K562 (cell line): ENCODE results near the gene PLK5. TPM values are rescaled to one million over a fixed set of nuclear protein-coding genes. Genes with fewer than 3 reads are reported as not detected.

Experiments used
- EHMT2 ChIP-seq: fragments of 450-650 bp; IDR thresholded peaks from 2 replicates; pipeline ENCODE4 v1.6.1; 2018; ENCODE audit warnings: antibody characterized with exemption
- GATA2 ChIP-seq: sonication (generic); formaldehyde crosslinking; IDR thresholded peaks from 2 replicates; pipeline ENCODE4 v1.4.0; 2020; ENCODE audit warnings: mild to moderate bottlenecking, missing genetic modification reagents
- HNRNPK ChIP-seq: fragments of 200-400 bp; formaldehyde crosslinking; IDR thresholded peaks from one replicate; pipeline ENCODE4 v1.6.1; 2018; ENCODE audit warnings: mild to moderate bottlenecking, low read depth, low read length; ENCODE audit not compliant: poor library complexity, severe bottlenecking
- HNRNPUL1 ChIP-seq: fragments of 200-400 bp; formaldehyde crosslinking; IDR thresholded peaks from 2 replicates; pipeline ENCODE4 v1.6.1; 2017; ENCODE audit warnings: low read length
- KAT7 ChIP-seq: sonication (generic); formaldehyde crosslinking; IDR thresholded peaks from 2 replicates; pipeline ENCODE4 v1.8.0; 2022; ENCODE audit warnings: missing genetic modification reagents, mild to moderate bottlenecking, borderline replicate concordance
- MAFK ChIP-seq: IDR thresholded peaks from 2 replicates; pipeline ENCODE4 v1.6.1; 2011; ENCODE audit warnings: low read length, improper control_type of control experiment
- NCOA1 ChIP-seq: fragments of 450-650 bp; IDR thresholded peaks from 2 replicates; pipeline ENCODE4 v1.6.1; 2016; ENCODE audit warnings: low read depth
- NCOR1 ChIP-seq: fragments of 450-650 bp; IDR thresholded peaks from 2 replicates; pipeline ENCODE4 v1.6.1; 2016; ENCODE audit warnings: mild to moderate bottlenecking, moderate library complexity
- PHTF2 ChIP-seq: fragments of 250-450 bp; sonication (Bioruptor Pico); IDR thresholded peaks from 2 replicates; pipeline ENCODE4 v1.5.0; 2021; ENCODE audit warnings: mild to moderate bottlenecking
- SAFB ChIP-seq: fragments of 200-400 bp; formaldehyde crosslinking; IDR thresholded peaks from 2 replicates; pipeline ENCODE4 v1.6.1; 2017; ENCODE audit warnings: low read depth, low read length, borderline replicate concordance
- SMARCE1 ChIP-seq: fragments of 450-650 bp; IDR thresholded peaks from 2 replicates; pipeline ENCODE4 v1.7.1; 2016; ENCODE audit warnings: mild to moderate bottlenecking
- SREBF2 ChIP-seq: sonication (generic); formaldehyde crosslinking; IDR thresholded peaks from 2 replicates; pipeline ENCODE4 v1.4.0; 2020; ENCODE audit warnings: mild to moderate bottlenecking, missing genetic modification reagents
- ZKSCAN3 ChIP-seq: fragments of 250-450 bp; sonication (Bioruptor Pico); IDR thresholded peaks from 2 replicates; pipeline ENCODE4 v1.4.0; 2020
- ZNF140 ChIP-seq: fragments of 250-450 bp; sonication (Bioruptor Pico); IDR thresholded peaks from 2 replicates; pipeline ENCODE4 v1.8.0; 2021; ENCODE audit warnings: moderate library complexity, mild to moderate bottlenecking, inconsistent platforms
- ZNF324 ChIP-seq: fragments of 250-450 bp; sonication (Bioruptor Pico); IDR thresholded peaks from 2 replicates; pipeline ENCODE4 v1.4.0; 2020; ENCODE audit warnings: mild to moderate bottlenecking
- ZNF695 ChIP-seq: fragments of 450-650 bp; formaldehyde crosslinking; IDR thresholded peaks from 2 replicates; pipeline ENCODE4 v1.4.0; 2020; ENCODE audit warnings: mild to moderate bottlenecking, moderate library complexity
- polyA plus RNA-seq, 8 experiments: library from polyadenylated mRNA; depleted of rRNA in 4 of 8; stranded (reverse) in 5 of 8; unstranded in 3 of 8; fragments of >200 nt; fragmentation: Nextera tagmentation in 2 of 8; fragmentation: Illumina TruSeq in 1 of 8; extraction: Ambion mirVana in 2 of 8; extraction: Trizol in 1 of 8; gene quantifications; 2 replicates each; pipeline versions ENCODE4 v1.2.1 to v1.2.3, GENCODE V29; 2011 to 2014; ENCODE audit warnings: inconsistent platforms in 1 of 8, missing spikeins in 1 of 8
- total RNA-seq, 7 experiments: library from RNA; depleted of rRNA in 6 of 7; stranded (reverse); fragments of >200 nt in 6 of 7; fragmentation: Illumina TruSeq in 2 of 7; extraction: Trizol in 2 of 7; gene quantifications; 2 replicates each; pipeline versions ENCODE4 v1.2.1 to v1.2.3, GENCODE V29; 2011 to 2021; ENCODE audit warnings: low replicate concordance in 1 of 7
- TF ChIP-seq, protein P1 (sequence below), 2 experiments: fragments of 450-650 bp in 1 of 2; IDR thresholded peaks; 2 replicates each; pipeline ENCODE4 v1.6.1; 2011 to 2017; ENCODE audit warnings: low read depth in 2 of 2, antibody characterized with exemption in 1 of 2, borderline replicate concordance in 1 of 2, low read length in 1 of 2, mild to moderate bottlenecking in 1 of 2, mixed read lengths in 1 of 2; ENCODE audit not compliant: control insufficient read depth in 1 of 2
- TF ChIP-seq, protein P2 (sequence below): sonication (generic); formaldehyde crosslinking; IDR thresholded peaks from 2 replicates; pipeline ENCODE4 v1.8.0; 2023; ENCODE audit warnings: mild to moderate bottlenecking, missing genetic modification reagents
- TF ChIP-seq, protein P3 (sequence below): sonication (generic); formaldehyde crosslinking; IDR thresholded peaks from 2 replicates; pipeline ENCODE4 v1.8.1; 2023; ENCODE audit warnings: mild to moderate bottlenecking, missing genetic modification reagents, moderate library complexity

PLK5 gene
- total and polyA plus RNA-seq, 9 of the 15 experiments (the other 6 are each of a cell fraction or from before 2014, with no cell fraction given) = 0.04 to 0.23 (median 0.11) TPM; not detected in 5

GRCh38 chr19:1507763-1508506 lies 15.9 kb upstream of the PLK5 start (continued):
- TF ChIP-seq, protein P1, sequence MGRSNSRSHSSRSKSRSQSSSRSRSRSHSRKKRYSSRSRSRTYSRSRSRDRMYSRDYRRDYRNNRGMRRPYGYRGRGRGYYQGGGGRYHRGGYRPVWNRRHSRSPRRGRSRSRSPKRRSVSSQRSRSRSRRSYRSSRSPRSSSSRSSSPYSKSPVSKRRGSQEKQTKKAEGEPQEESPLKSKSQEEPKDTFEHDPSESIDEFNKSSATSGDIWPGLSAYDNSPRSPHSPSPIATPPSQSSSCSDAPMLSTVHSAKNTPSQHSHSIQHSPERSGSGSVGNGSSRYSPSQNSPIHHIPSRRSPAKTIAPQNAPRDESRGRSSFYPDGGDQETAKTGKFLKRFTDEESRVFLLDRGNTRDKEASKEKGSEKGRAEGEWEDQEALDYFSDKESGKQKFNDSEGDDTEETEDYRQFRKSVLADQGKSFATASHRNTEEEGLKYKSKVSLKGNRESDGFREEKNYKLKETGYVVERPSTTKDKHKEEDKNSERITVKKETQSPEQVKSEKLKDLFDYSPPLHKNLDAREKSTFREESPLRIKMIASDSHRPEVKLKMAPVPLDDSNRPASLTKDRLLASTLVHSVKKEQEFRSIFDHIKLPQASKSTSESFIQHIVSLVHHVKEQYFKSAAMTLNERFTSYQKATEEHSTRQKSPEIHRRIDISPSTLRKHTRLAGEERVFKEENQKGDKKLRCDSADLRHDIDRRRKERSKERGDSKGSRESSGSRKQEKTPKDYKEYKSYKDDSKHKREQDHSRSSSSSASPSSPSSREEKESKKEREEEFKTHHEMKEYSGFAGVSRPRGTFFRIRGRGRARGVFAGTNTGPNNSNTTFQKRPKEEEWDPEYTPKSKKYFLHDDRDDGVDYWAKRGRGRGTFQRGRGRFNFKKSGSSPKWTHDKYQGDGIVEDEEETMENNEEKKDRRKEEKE (IDR thresholded peaks at IDR 0.05; ENCODE audit: borderline replicate concordance in 1 of 2, control insufficient read depth in 1 of 2, low read depth in 2 of 2, low read length in 1 of 2) = no peak
- TF ChIP-seq SMARCE1 (no peak), ZNF140 (CRISPR knock-in tag) (no peak), MAFK (no peak), ZNF695 (CRISPR knock-in tag) (no peak), GATA2 (CRISPR knock-in tag) (no peak), HNRNPUL1 (no peak), ZNF324 (CRISPR knock-in tag) (no peak), SAFB (no peak), EHMT2 (no peak), PHTF2 (CRISPR knock-in tag) (no peak), ZKSCAN3 (CRISPR knock-in tag) (no peak), SREBF2 (CRISPR knock-in tag) (no peak; the same call in 1 of the 2 replicates), NCOA1 (no peak), HNRNPK (no peak), KAT7 (no peak), NCOR1 (no peak)
- TF ChIP-seq, protein P2, sequence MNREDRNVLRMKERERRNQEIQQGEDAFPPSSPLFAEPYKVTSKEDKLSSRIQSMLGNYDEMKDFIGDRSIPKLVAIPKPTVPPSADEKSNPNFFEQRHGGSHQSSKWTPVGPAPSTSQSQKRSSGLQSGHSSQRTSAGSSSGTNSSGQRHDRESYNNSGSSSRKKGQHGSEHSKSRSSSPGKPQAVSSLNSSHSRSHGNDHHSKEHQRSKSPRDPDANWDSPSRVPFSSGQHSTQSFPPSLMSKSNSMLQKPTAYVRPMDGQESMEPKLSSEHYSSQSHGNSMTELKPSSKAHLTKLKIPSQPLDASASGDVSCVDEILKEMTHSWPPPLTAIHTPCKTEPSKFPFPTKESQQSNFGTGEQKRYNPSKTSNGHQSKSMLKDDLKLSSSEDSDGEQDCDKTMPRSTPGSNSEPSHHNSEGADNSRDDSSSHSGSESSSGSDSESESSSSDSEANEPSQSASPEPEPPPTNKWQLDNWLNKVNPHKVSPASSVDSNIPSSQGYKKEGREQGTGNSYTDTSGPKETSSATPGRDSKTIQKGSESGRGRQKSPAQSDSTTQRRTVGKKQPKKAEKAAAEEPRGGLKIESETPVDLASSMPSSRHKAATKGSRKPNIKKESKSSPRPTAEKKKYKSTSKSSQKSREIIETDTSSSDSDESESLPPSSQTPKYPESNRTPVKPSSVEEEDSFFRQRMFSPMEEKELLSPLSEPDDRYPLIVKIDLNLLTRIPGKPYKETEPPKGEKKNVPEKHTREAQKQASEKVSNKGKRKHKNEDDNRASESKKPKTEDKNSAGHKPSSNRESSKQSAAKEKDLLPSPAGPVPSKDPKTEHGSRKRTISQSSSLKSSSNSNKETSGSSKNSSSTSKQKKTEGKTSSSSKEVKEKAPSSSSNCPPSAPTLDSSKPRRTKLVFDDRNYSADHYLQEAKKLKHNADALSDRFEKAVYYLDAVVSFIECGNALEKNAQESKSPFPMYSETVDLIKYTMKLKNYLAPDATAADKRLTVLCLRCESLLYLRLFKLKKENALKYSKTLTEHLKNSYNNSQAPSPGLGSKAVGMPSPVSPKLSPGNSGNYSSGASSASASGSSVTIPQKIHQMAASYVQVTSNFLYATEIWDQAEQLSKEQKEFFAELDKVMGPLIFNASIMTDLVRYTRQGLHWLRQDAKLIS (CRISPR knock-in tag) = no peak
- TF ChIP-seq, protein P3, sequence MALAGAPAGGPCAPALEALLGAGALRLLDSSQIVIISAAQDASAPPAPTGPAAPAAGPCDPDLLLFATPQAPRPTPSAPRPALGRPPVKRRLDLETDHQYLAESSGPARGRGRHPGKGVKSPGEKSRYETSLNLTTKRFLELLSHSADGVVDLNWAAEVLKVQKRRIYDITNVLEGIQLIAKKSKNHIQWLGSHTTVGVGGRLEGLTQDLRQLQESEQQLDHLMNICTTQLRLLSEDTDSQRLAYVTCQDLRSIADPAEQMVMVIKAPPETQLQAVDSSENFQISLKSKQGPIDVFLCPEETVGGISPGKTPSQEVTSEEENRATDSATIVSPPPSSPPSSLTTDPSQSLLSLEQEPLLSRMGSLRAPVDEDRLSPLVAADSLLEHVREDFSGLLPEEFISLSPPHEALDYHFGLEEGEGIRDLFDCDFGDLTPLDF = no peak
